ENCODE data around the gene CLHC1. TPM values are rescaled to one million over a fixed set of nuclear protein-coding genes. Genes with fewer than 3 reads are reported as not detected.
A peak's percentile ranks its signal among the peaks of the same experiment; 100 is the strongest.

The CLHC1 gene
- total and polyA plus RNA-seq, 2 donors (not counting 1 experiment from before 2014, with no cell fraction given) = 6.5 to 11.9 TPM

DNA sequence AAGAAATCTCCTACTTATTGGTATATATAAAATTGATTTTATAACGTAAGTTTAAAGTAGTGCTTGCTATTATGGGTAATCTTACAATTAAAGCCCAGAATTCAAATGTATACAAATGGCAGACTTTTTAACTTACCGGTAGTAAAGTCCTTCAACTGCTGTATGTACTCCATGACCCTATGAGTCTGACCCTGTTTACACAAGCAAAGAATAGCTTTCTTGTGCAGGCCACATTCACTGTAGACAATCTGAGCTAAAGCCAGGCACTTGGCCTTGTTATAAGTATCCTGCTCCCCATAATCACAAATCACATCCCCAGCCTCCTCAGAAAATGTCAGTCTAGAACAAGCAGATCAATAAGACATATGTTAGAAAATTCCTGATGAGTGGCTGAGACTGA, 51.7 kb downstream of the CLHC1 start:
- no peaks in the 10 kb centered on the region for H3K4me1 ChIP-seq (ENCODE audit: control insufficient read depth, extremely low read depth, insufficient read depth, low read length)
- H3K4me2 ChIP-seq (ENCODE audit: extremely low read depth, insufficient read depth, low read length) = no peak overlapping the region
- H3K4me3 ChIP-seq (replicated peaks in 1 of 4; ENCODE audit: control extremely low read depth in 1 of 4, insufficient read depth in 1 of 4, low read depth in 3 of 4, low read length in 4 of 4) = no peak overlapping the region
- no peaks in the 10 kb centered on the region for H3K79me2 ChIP-seq (ENCODE audit: control insufficient read depth, insufficient read depth, low read length)
- H3K9me3 ChIP-seq (ENCODE audit: control insufficient read depth, insufficient read depth, low read depth, low read length) = no peaks in the 10 kb centered on the region
- TF ChIP-seq, protein P1, sequence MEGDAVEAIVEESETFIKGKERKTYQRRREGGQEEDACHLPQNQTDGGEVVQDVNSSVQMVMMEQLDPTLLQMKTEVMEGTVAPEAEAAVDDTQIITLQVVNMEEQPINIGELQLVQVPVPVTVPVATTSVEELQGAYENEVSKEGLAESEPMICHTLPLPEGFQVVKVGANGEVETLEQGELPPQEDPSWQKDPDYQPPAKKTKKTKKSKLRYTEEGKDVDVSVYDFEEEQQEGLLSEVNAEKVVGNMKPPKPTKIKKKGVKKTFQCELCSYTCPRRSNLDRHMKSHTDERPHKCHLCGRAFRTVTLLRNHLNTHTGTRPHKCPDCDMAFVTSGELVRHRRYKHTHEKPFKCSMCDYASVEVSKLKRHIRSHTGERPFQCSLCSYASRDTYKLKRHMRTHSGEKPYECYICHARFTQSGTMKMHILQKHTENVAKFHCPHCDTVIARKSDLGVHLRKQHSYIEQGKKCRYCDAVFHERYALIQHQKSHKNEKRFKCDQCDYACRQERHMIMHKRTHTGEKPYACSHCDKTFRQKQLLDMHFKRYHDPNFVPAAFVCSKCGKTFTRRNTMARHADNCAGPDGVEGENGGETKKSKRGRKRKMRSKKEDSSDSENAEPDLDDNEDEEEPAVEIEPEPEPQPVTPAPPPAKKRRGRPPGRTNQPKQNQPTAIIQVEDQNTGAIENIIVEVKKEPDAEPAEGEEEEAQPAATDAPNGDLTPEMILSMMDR (conservative IDR thresholded peaks at IDR 0.05 in 1 of 2, IDR thresholded peaks at IDR 0.05 in 1 of 2; ENCODE audit: low read depth in 1 of 2, low read length in 2 of 2) = no peak
- no peaks in the 10 kb centered on the region for H3K27me3 ChIP-seq (ENCODE audit: control insufficient read depth, insufficient read depth, low read length)
- H4K20me1 ChIP-seq (ENCODE audit: control insufficient read depth, extremely low read depth, insufficient read depth, low read length) = no peaks in the 10 kb centered on the region
- H2AFZ ChIP-seq (ENCODE audit: low read length) = no peak overlapping the region
- H3K9ac ChIP-seq (ENCODE audit: insufficient read depth, low read length) = no peak overlapping the region
- H3K27ac ChIP-seq (ENCODE audit: insufficient read depth, low read length) = no peak overlapping the region
- no peaks in the 10 kb centered on the region for H3K36me3 ChIP-seq (ENCODE audit: control insufficient read depth, insufficient read depth, low read length)
- DNase-seq (ENCODE audit: low read depth in 2 of 2) = no peak

DNA sequence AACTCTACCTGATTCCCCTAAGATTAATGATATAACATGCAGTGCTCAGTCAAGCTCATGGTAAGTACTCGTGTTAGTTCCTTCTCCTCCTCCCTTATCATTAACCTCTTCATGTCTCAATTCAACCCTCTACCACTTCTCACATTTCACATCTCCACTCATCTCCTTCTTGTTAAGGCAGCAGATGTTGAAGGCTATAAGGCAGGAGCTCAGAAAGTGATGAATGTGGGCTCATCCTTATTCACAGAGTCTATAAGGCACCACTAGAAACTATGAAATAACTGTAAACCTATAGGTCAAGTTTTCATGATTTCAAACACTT, 56.0 kb downstream of the CLHC1 start:
- TF ChIP-seq, protein P1 (conservative IDR thresholded peaks at IDR 0.05 in 1 of 2, IDR thresholded peaks at IDR 0.05 in 1 of 2; ENCODE audit: low read depth in 1 of 2, low read length in 2 of 2) = no peak
- TF ChIP-seq EZH2 (IDR thresholded peaks at IDR 0.05; ENCODE audit: low read length, missing control alignments) = no peak
- no peak overlapping the region for H2AFZ ChIP-seq (ENCODE audit: low read length)
- H3K9ac ChIP-seq (ENCODE audit: insufficient read depth, low read length) = no peak overlapping the region
- peaks cover 2% of the 10 kb centered on the region for H3K79me2 ChIP-seq (ENCODE audit: control insufficient read depth, insufficient read depth, low read length)
- H3K27me3 ChIP-seq (ENCODE audit: control insufficient read depth, insufficient read depth, low read length) = no peaks in the 10 kb centered on the region
- H3K4me1 ChIP-seq (ENCODE audit: control insufficient read depth, extremely low read depth, insufficient read depth, low read length) = no peaks in the 10 kb centered on the region
- no peaks in the 10 kb centered on the region for H3K9me3 ChIP-seq (ENCODE audit: control insufficient read depth, insufficient read depth, low read depth, low read length)
- H3K27ac ChIP-seq (ENCODE audit: insufficient read depth, low read length) = no peak overlapping the region
- DNase-seq (ENCODE audit: low read depth in 2 of 2) = no peak
- H3K36me3 ChIP-seq (ENCODE audit: control insufficient read depth, insufficient read depth, low read length) = no peaks in the 10 kb centered on the region
- H4K20me1 ChIP-seq (ENCODE audit: control insufficient read depth, extremely low read depth, insufficient read depth, low read length) = no peaks in the 10 kb centered on the region
- no peak overlapping the region for H3K4me3 ChIP-seq (replicated peaks in 1 of 4; ENCODE audit: control extremely low read depth in 1 of 4, insufficient read depth in 1 of 4, low read depth in 3 of 4, low read length in 4 of 4)
- no peak overlapping the region for H3K4me2 ChIP-seq (ENCODE audit: extremely low read depth, insufficient read depth, low read length)

DNA sequence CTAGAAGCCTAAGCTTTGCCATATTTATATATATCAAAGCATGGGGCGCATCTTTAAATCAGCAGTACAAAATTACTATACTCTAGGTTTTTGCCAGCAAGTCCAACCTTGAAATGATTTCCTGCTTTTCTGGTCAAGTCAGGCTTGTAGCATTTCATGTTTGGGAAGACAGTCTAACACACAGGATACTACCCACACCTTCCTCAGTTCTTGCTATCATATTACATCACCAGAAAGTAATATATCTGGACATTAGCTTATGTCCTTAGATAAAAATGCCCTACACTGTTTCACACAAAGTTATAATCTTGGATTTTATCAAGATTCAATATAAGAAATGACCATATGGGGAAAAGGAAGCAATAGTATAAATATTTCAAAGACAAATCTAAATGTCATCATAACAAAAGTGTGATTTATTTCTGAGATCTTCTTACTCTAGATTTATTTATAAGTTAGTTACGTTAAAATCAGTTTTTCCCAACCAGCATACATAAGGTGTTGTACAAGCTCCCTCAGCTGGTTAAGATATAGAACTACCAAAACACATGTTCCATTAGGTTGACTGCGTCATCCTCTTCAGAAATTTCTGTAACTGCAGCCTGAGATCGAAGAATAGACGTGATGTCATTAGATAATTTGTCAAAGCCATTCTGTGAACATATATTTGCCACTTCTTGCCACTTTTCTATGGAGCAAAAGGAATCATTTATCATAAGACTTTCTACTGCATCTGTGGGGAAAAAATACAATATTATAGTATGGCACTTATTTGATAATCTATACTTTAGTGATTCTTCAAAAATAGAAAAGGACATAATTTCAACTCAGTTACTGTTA, 56.6 kb downstream of the CLHC1 start:
- Histone ChIP-seq H2AFZ (ENCODE audit: low read length) (no peak overlapping the region), H3K4me3 (replicated peaks in 1 of 4; ENCODE audit: control extremely low read depth in 1 of 4, insufficient read depth in 1 of 4, low read depth in 3 of 4, low read length in 4 of 4) (no peak overlapping the region), H3K79me2 (ENCODE audit: control insufficient read depth, insufficient read depth, low read length) (peaks cover 5% of the 10 kb centered on the region), H3K9ac (ENCODE audit: insufficient read depth, low read length) (no peak overlapping the region), H3K9me3 (ENCODE audit: control insufficient read depth, insufficient read depth, low read depth, low read length) (no peaks in the 10 kb centered on the region), H4K20me1 (ENCODE audit: control insufficient read depth, extremely low read depth, insufficient read depth, low read length) (no peaks in the 10 kb centered on the region), H3K4me2 (ENCODE audit: extremely low read depth, insufficient read depth, low read length) (no peak overlapping the region), H3K36me3 (ENCODE audit: control insufficient read depth, insufficient read depth, low read length) (no peaks in the 10 kb centered on the region), H3K4me1 (ENCODE audit: control insufficient read depth, extremely low read depth, insufficient read depth, low read length) (no peaks in the 10 kb centered on the region), H3K27me3 (ENCODE audit: control insufficient read depth, insufficient read depth, low read length) (no peaks in the 10 kb centered on the region), H3K27ac (ENCODE audit: insufficient read depth, low read length) (no peak overlapping the region)
- DNase-seq (ENCODE audit: low read depth in 2 of 2) = peak; percentile 73 to 88
- TF ChIP-seq EZH2 (IDR thresholded peaks at IDR 0.05; ENCODE audit: low read length, missing control alignments) = no peak
- TF ChIP-seq, protein P1 (conservative IDR thresholded peaks at IDR 0.05 in 1 of 2, IDR thresholded peaks at IDR 0.05 in 1 of 2; ENCODE audit: low read depth in 1 of 2, low read length in 2 of 2) = peak; percentile 41 to 64

All from fibroblast of lung (primary cell).